HG02642 (cell line): ENCODE data around the gene SLC30A7.
A peak's percentile ranks its signal among the peaks of the same experiment; 100 is the strongest.
"Not testable (repeated sequence)": the region's sequence is repeated elsewhere in the genome, so short reads cannot be mapped to it uniquely, and the experiment has no call there.

Experiments used
- ATAC-seq: cut with Tn5 transposase; IDR thresholded peaks from one replicate; pipeline ENCODE4 v1.9.1; 2021; ENCODE audit warnings: mild to moderate bottlenecking; ENCODE audit not compliant: unreplicated experiment, poor library complexity

SLC30A7 gene

DNA sequence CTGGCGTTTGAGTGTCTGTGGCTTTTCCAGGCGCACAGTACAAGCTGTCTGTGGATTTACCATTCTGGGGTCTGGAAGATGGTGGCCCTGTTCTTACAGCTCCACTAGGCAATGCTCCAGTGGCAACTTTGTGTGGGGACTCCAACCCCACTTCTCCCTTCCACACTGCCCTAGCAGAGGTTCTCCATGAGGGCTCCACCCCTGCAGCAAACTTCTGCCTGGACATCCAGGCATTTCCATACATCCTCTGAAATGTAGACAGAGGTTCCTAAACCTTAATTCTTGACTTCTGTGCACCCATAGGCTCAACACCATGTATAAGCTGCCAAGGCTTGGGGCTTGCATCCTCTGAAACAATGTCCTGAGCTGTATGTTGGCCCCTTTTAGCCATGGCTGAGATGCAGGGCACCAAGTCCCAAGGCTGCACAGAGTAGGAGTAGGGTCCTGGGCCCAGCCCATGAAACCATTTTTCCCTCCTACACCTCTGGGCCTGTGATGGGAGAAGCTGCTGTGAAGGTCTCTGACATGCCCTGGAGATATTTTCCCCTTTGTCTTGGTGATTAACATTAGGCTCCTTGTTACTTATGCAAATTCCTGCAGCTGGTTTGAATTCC lies 5.9 kb upstream of the SLC30A7 start:
- not testable (repeated sequence) for ATAC-seq

DNA sequence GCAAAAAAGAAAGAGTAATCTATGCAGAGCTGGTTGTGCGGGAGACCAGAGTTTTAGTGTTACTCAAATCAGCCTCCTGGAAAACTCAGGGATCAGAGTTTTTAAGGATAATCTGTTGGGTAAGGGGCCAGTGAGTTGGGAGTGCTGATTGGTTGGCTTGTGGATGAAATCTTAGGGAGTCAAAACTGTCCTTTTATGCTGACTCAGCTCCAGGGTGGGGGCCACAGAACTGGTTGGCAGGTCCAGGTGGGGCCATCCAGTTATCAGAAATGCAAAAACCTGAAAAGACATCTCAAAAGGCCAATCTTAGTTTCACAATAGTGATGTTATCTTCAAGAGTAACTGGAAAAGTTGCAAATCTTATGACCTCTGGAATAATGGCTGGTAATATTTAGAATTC lies 4.5 kb upstream of the SLC30A7 start:
- ATAC-seq = no peak

GRCh38 chr1:100892554-100892953 lies 3.3 kb upstream of the SLC30A7 start:
- no peak for ATAC-seq

- ATAC-seq = no peak
Measured at GRCh38 chr1:100893718-100894117, 2.2 kb upstream of the SLC30A7 start.

- ATAC-seq = peak; percentile 53
Measured at GRCh38 chr1:100894603-100895539, 1.0 kb upstream of the SLC30A7 start, which contains the start of gene EXTL2. Gene EXTL2 (minus strand): TSS chr1:100894842. CDS start chr1:100888757, 6,085 bp downstream.

DNA sequence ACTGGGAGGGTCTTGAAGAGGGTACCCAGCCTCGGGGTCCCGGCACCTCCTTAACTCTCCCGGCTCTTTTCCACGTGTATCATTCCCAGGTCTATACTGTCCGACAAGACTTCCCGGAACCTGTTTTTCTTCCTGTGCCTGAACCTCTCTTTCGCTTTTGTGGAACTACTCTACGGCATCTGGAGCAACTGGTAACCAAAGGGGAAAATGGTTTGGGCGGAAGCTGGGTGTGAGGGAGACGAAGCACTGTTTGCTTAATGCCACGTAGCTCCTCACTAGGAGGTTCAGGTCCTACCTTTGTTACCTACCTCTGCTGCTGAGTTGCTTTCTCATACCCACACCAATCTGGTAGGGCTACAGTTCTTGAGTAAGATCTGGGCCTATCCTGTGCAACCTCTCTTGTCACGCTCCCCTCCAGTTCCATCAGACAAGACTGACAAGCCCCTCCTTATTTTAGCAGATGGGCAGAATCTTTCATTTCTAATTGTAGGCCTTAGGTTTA lies 642 bp downstream of the SLC30A7 start:
- ATAC-seq = peak; percentile 38

- no peak for ATAC-seq
Measured at GRCh38 chr1:100902365-100902764, 6.5 kb downstream of the SLC30A7 start.

GRCh38 chr1:100903777-100904176 lies 7.9 kb downstream of the SLC30A7 start:
- no peak for ATAC-seq

- no peak for ATAC-seq
Measured at GRCh38 chr1:100904528-100904927, 8.6 kb downstream of the SLC30A7 start.

GRCh38 chr1:100905181-100905580 lies 9.3 kb downstream of the SLC30A7 start:
- ATAC-seq = no peak

DNA sequence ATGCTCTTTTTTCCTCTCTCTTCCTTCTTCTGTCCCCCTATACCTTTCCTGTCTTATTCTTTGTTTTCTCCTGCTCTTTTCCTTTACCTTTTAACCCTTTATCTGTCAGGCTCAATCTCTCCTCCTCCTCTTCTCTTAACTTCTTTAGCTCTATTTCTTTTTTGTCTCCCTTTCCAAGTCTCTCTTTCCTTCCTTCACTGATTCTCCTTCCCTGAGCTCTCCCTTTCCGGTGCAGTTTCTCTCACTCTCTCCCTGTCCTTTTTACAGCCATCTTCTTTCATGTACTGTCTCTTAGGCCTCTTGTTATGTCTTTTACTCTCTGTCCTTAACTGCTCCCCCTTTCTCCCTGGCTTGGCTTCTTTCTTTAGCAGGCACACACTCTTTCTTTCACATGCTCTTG lies 12.0 kb downstream of the SLC30A7 start:
- ATAC-seq = no peak

DNA sequence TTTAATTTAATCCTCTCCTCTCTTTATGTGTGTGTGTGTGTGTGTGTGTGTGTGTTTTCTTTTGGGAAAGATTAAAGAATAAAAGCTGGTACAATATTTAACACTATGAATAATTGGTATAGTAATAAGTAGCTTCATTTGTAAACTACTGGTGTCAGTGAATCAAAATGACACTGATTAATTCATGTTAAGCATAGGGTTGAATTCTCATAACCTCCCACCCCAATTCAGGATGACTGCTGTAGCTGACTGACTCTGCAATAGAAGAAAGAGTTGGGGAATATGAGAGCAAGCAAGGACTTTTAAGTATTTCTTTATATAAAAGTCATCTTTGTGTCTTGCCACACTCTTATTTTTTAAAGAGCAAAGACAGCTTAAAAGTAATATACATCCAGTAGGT lies 13.1 kb downstream of the SLC30A7 start:
- ATAC-seq = no peak

GRCh38 chr1:100912019-100912418 lies 16.1 kb downstream of the SLC30A7 start:
- no peak for ATAC-seq

GRCh38 chr1:100921110-100921706 lies 25.3 kb downstream of the SLC30A7 start:
- no peak for ATAC-seq

DNA sequence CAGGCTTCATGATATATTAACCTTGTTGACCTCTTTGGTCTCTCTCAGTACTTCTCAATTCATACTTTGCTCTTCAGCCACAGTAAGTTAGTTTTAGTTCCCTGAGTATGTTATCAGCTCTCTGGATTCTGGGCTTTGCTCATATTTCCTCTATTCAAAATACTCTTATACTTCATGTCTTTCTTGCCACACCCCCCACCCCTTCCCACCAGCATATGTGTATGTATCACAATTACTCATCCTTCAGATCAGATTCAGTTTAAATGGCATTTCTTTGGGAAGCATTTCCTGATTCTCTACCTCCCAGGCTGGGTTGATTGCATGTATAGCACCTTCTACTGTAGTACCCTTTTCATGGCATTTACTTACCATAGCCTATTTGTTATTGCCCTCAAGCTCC lies 28.3 kb downstream of the SLC30A7 start:
- ATAC-seq = no peak

- no peak for ATAC-seq
Measured at GRCh38 chr1:100924991-100925390, 29.1 kb downstream of the SLC30A7 start.

DNA sequence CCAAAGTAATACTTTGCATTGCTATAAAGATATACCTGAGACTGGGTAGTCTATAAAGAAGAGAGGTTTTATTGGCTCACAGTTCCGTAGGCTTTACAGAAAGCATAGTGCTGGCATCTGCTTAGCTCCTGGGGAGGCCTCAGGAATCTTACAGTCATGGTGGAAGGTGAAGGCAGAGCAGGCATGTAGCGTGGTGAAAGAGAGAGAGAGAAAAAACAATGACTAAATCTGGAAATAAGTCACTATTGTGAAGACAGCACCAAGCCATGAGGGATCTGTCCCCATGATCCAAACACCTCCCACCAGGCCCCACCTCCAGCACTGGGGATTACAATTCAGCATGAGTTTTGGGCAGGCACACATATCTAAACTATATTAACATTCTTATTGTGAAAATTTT lies 30.4 kb downstream of the SLC30A7 start:
- ATAC-seq = no peak

- ATAC-seq = no peak
Measured at GRCh38 chr1:100927276-100927675, 31.4 kb downstream of the SLC30A7 start.

GRCh38 chr1:100928128-100928527 lies 32.2 kb downstream of the SLC30A7 start:
- ATAC-seq = no peak

- ATAC-seq = no peak
Measured at GRCh38 chr1:100930494-100930893, 34.6 kb downstream of the SLC30A7 start.

DNA sequence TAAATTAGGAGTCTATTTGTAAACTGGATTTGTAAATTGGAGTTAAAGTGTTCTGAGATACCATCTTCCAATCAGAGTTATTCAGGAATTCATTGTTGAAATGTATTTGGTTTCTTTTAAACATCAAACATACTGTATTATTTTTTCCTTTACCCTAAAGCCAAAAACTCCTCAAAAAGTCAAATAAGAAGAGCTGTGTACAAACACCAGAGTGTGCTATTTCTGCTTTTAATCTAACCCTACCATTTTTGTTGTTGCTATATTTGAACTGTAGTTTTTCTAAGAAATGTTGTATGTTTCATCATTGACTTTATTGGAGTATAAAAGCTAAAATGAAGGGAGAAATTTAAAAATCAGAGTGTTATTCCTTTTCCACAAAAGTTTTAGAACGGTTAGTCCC lies 35.8 kb downstream of the SLC30A7 start:
- no peak for ATAC-seq
